HG03060 (cell line): ENCODE results near the gene SLC25A29.
"Not testable (repeated sequence)": the region's sequence is repeated elsewhere in the genome, so short reads cannot be mapped to it uniquely, and the experiment has no call there.

Experiments
- ATAC-seq: cut with Tn5 transposase; IDR thresholded peaks from one replicate; pipeline ENCODE4 v1.9.1; 2021; ENCODE audit warnings: low read depth, moderate number of reproducible peaks; ENCODE audit not compliant: unreplicated experiment

Gene SLC25A29

GRCh38 chr14:100295376-100296105, 10.7 kb downstream of the SLC25A29 start:
- ATAC-seq = no peak

GRCh38 chr14:100294963-100295330, 11.3 kb downstream of the SLC25A29 start:
- no peak for ATAC-seq

- ATAC-seq = peak; percentile 51
Measured at GRCh38 chr14:100294213-100294962, 11.9 kb downstream of the SLC25A29 start.

- no peak for ATAC-seq
Measured at GRCh38 chr14:100293497-100294212, 12.6 kb downstream of the SLC25A29 start.

GRCh38 chr14:100292776-100293461, 13.3 kb downstream of the SLC25A29 start:
- ATAC-seq = no peak

GRCh38 chr14:100292301-100292775, 13.9 kb downstream of the SLC25A29 start:
- ATAC-seq = no peak

- no peak for ATAC-seq
Measured at GRCh38 chr14:100291305-100292075, 14.8 kb downstream of the SLC25A29 start.

- no peak for ATAC-seq
Measured at GRCh38 chr14:100290607-100291304, 15.5 kb downstream of the SLC25A29 start.

GRCh38 chr14:100289916-100290606, 16.2 kb downstream of the SLC25A29 start:
- no peak for ATAC-seq

- ATAC-seq = no peak
Measured at GRCh38 chr14:100288382-100289185, 17.7 kb downstream of the SLC25A29 start.

- ATAC-seq = not testable (repeated sequence)
Measured at GRCh38 chr14:100287998-100288295, 18.3 kb downstream of the SLC25A29 start.

- no peak for ATAC-seq
Measured at GRCh38 chr14:100287202-100287997, 18.8 kb downstream of the SLC25A29 start.

GRCh38 chr14:100286484-100287191, 19.6 kb downstream of the SLC25A29 start:
- no peak for ATAC-seq

- ATAC-seq = no peak
Measured at GRCh38 chr14:100285913-100286400, 20.3 kb downstream of the SLC25A29 start.

- no peak for ATAC-seq
Measured at GRCh38 chr14:100285021-100285912, 21.0 kb downstream of the SLC25A29 start.
